NCI-H2029 treated with DMSO at 0.1 percent for 48 hours (cell line): ENCODE data around the gene ALPL.
"Not testable (repeated sequence)": the region's sequence is repeated elsewhere in the genome, so short reads cannot be mapped to it uniquely, and the experiment has no call there.

Experiments
- DNase-seq: peaks from one replicate; lab custom pipeline; 2025; lab: John Stamatoyannopoulos, UW

Gene ALPL

DNA sequence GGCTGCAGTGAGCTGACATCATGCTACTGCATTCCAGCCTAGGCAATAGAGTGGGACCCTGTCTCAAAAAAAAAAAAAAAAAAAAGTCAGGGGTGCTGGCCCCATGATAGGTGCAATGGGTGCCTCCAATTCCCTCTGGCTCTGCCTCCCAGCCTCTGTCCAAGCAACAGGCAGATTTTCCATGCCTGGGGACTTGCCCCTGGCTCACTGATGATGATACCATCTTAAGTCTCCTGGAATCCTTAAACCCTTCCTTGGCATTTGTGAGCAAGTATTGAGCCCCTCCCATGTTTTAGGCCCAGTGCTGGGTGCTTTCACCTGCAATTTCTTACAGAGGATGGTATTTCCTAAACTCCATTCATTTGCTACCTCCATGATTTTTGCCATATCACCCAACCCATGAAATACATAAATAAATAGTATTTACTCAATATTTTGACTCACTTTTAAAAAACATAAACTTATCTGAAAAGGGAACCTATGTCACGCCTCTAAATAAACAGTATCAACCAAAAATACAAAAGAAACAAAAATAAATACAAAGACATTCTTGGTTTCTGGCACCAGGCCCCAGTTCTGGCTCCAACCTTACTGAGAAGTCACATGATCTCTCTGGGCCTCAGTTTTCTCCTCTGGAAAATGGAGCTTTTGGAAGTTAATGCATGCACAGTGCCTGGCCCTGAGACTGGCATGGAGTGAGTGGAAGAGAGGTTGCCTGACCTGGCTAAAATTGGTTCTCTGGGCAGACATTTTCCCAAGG, 1.5 kb upstream of the ALPL start:
- DNase-seq, result no peak

DNA sequence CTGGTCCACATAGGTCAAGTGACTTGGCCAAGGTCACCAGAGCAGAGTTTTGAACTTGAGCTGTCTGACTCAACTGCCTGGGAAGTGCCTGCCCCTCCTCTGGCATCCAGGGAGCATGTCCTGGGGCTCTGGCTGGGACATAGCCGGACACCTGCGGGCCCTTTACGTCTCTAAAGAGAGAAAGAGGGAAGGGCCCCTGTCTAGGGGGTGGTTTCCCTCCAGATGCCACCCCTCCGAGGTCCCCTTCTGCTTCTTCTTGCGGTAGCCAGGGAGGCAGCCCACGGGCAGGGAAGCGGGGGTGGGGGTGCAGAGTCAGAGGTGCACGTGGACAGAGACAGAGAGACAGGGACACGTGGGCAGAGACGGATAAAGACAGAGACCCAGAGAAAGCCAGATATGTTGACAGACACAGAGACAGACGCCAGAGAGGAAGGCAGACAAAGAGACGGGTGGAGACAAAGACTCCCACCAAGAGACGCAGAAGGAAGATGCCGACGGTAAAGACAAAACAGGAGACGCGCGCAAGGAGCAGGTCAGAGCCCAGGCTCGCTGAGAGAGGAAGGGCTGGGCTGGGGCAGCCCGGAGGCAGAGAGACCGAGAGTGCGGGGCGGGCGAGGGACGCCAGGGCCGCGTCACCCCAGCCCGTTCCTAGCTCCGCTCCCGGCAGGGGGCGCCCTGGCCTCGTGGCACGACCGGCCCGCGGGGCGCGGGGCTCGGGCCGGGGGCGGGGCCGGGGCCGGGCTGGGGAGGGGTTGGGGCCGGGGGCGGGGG, 458 bp upstream of the ALPL start:
- DNase-seq, result no peak

DNA sequence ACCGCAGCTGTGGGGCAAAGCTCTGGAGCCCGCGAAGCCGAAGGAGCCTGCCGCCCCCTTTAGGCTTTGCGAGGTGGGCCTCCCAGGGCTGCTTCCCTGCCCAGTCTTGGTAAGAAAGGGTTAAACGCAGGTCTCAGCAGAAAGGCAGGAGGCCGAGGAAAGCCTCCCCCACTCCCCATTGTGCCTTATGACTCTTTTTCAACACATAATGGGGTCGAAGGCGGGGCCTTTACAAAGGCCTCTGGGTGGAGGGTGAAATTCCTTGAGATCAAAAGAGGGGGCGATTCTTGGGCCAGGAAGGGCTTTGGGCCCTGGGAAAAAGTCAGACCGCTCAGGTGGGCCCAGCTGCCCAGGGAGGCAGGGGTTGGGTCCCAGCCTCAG, 880 bp downstream of the ALPL start:
- DNase-seq, result no peak

DNA sequence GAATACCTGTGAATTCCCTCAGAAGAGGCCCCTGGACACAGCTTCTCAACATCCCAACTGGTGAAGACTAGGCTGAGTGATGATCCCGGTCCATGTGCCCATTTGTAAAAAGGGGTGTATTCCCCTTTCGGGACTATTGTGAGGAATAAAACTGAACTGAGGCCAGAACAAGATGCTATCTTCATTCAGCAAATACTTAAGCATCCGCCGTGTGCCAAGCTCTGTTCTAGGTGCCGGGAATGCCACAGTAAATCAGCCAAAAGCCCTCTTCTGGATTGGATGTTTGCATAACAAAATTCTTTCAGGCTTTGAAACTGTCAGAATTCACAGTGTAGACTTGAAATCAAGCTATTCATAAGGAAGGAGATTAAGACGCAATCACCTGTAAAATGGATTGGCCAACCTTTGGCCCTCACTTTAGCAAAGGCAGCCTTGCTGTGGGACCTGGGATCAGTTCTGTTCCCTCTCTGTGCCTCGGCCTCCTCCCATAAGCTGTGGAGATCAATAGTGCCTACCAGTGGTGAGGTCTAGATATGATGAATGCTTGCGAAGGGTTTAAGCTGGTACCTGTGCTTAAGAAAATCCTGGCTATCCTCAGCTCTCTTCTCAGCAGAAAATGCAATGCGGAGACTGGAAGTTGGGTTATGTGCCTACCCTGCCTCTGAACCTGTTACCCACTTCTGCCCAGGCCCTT, 1.8 kb downstream of the ALPL start:
- DNase-seq, result no peak

DNA sequence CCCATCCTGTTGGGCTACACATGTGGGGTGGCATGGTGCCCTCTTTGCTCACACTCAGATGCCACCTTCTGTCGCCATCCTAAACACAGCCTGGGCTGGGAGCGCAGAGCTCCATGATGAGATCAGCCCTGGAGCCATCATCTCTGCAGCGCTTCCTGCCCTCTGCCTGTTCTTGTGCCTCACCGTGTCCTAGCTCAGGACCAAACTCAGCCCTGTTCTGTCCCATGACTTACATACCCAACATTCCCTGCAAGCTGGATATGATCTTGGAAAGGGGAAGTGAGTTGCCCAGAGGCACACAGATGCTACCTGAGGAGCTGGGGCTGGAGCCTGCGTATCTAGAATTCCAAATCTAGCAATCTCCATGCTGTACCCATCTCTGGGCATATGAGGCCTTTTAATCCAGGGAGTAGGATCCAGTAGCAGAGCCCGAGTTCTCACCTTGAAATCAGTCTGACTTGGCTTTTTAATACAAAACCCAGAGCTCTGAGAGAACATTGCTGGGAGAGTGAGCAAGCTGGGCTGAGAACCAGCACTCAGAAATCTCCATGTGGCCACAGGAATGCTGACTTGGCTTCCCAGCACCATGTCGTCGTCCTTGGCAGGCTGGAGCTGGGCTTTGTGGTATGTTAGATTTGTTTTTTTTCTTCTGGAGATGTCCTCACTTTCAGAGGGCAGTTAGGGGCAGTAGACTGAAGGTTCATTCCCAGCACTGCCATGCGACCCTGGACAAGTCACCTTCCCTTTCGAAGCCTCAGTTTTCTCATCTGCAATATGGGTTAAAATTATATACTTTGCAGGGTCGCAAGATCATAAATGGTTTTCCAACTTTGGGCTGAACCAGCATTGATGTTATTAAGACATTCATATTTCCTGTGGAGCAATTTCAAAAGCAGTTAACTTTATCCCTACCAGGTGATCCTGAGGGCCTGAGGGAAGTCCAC, 2.6 kb downstream of the ALPL start:
- no peak for DNase-seq

DNA sequence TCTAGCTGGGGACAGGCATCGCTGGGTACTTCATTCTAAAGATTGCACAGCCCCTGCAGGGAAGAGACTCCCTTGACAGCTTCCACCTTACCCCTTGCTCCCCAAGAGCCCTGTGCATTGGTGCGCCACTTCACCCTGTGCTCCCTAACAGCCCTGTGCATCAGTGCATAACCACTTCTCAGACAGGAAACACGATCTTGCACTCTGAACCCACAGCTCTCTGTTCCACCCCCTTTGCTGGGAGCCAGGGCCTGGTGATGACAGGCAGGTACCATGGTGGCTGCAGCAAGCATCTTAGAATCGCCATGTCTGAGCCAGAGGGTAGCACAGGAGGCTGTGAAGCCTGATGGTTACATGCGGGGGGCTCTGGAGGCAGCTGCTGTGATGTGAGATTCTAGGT, 5.0 kb downstream of the ALPL start:
- no peak for DNase-seq

DNA sequence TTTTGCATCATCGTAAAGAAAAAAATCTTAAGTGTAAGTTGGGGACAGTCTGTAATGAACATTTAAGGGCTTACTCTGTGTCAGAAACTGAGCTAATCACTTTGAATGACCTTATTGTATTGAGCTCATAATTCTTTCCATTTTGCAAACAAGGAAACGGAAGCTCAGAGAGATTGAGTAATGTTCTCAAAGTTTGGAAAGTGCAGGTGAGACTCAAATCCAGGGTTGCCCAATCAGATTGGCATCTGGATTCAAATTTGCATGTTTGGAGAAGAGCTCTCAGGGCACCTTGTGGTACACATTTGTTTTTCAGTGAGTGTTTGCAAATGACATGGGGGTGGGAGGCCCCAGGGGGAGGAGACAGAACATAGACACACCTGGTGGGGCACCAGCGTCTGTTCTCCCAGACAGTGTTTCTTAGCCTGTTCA, 8.0 kb downstream of the ALPL start:
- DNase-seq, result no peak

DNA sequence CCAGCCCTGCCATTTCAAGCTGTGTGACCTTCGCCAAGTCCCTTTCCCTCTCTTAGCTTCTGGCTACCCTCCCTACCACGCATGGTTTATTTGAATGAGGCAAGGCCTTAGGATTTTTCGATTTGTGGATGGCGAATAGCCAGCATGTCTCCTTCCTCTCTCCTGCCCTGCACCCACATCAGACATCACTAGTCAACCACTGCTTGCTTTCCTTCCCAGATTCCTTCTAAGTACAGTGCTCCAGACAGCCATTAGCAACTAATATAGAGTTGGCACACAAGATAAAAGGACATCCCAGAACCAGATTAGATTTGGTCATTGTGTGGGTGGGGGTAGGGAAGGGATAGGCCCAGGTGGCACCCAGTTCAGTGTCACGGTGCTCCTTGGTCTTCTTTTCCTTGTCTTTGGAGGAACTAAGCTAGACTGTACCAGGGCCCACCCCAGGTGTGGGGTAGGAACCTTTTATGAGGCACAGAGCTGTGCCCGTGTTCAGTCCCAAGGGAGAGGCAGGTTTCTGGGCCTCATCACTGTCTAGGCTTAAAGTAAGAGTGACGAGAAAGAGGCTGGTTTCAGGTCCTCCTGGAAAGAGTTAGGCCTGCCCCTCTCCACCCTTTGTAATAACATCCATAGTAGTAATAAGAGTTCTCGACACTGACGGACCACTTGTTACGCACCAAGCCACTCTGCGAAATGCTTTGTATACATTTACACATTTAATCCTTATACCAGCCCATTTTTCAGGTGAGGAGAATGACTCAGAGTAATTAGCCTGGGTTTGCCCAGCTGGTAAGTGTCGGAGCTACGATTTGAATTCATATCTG, 8.6 kb downstream of the ALPL start:
- DNase-seq, result no peak

DNA sequence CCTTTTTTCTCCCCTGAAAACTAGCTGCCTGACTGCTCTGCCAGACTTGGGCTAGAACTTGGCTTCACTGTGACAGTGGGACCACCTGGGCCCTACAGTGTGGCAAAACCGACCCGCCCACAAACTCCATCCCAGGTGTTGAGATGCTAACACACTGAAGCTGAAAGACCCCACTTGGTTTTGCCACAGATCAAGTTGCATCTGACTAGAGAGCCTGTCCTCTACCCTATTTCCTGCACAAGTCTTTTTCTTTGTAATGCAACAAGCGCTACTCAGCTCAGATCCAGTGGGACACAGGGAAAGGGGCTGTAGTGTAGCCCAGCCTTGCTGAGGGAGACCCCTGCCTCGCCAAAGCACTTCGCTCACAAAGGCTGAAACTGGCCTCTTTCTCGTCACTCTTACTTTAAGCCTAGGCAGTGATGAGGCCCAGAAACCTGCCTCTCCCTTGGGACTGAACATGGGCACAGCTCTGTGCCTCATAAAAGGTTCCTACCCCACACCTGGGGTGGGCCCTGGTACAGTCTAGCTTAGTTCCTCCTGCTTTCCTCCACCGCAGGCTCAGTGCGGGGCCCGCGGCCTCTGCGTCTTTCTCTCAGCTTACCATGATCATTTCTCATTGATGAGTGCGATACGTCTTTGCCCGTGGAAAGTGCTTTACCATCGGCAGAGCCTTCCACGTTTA, 9.7 kb downstream of the ALPL start:
- no peak for DNase-seq

DNA sequence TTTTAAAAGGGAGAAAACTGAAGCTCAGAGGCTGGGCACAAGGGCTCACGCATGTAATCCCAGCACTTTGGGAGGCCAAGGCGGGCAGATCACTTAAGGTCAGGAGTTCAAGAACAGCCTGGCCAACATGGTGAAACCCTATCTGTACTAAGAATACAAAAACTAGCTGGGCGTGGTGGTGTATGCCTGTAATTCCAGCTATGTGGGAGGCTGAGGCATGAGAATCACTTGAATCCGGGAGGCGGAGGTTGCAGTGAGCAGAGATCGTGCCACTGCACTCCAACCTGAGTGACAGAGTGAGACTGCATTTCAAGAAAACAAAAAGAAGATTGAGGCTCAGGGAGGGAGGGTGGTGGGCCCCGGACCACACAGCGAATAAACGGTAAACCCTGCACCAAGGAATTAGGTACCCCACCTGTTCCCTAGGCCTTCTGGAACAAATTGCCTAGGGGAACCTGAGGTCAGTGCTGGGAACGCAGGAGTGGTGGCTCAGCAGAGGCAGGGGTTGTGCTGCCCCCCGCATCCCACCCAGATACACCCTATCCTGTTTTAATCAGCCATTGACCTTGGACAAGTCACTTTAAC, 10.4 kb downstream of the ALPL start:
- not testable (repeated sequence) for DNase-seq

DNA sequence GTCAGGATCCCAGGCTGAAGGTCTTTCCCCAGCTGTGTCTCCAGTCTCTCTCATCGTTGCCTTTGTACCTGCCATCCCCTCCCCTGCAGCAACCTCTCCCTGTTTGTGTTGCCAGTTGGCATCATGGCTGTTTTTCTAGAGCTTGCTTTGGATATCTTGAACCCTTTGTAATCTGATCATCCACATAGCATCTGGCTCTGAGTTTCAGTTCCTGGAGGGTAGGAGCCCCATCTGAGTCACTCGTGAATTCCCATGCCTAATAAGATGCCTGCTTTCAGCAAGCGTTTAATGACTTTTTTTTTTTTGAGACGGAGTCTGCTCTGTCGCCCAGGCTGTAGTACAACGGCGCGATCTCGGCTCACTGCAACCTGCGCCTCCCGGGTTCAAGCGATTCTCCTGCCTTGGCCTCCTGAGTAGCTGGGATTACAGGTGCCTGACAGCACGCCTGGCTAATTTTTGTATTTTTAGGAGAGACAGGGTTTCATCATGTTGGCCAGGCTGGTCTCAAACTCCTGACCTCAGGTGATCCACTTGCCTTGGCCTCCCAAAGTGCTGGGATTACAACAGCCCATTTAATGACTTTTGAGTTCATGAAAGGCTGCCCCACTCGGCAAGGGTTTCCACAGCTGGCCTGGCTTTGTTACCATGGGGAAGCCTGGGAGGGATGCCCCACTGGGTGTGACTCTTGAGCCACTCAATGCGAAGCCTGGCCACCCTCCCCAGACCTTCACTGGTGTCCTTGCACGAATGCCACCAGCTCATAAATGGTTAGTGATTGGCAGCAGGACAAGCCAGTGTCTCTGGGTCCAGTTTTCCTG, 11.9 kb downstream of the ALPL start:
- peak; percentile 23 for DNase-seq

DNA sequence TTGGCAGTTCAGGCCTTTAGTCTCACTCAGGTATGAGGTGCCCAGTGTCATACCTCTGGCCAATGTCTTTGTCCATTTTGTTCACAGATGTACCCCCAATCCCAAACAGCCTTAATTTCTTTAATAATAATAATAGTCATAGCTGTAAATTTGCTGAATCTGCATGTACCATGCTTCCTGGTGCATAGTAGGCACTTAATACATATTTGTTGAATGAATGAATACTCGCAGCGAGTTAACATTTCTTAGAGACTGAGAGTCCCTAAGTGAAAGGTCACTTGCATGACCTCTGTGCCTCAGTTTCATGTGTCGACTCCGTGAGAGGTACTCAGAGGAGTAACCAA, 12.5 kb downstream of the ALPL start:
- no peak for DNase-seq

DNA sequence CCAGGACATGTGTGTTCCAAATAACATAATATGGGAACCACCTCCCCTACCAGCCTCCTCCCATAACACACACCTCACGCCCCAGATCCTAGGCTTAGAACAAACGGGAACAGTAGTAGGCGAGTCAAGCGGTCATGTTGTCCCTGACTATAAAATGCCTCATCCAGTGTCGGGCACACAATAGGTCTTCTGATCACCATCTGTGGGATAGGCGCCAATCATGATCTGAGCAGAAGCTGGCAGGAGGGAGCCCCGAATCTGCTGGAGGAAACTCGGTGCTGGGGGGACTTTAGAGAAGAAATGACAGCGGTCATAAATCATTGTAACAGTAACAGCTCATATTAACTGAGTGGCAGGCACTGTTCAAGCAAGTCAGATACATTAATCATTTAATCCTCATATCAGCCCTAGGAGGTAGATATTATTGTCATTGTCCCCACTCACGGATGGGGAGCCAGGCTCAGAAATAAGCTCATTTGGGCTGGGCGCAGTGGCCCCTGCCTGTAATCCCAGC, 13.4 kb downstream of the ALPL start:
- no peak for DNase-seq

DNA sequence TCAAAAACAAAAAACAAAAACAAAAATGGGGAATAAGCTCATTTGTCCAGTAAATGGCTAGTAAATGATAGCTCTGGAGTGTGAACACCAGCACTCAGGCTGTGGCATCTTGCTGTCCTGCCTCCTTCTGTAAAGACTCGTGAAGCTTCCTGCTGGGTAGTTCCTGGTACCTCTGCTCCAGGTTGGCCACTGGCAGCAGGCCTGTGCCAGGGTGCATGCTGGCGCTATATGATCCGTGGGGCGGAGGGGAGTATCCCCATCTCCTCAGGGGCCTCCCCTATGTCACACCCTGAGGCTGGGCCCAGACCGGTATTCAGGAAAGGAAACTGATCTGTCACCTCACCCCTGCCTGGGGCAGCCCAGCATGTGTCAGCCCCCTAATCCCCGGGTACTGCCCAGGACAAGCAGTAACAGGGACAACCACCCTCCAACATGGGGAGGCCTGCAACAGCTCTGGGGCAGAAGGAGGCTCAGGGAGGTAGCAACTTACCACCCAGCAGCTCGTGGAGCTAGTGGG, 14.1 kb downstream of the ALPL start:
- no peak for DNase-seq

DNA sequence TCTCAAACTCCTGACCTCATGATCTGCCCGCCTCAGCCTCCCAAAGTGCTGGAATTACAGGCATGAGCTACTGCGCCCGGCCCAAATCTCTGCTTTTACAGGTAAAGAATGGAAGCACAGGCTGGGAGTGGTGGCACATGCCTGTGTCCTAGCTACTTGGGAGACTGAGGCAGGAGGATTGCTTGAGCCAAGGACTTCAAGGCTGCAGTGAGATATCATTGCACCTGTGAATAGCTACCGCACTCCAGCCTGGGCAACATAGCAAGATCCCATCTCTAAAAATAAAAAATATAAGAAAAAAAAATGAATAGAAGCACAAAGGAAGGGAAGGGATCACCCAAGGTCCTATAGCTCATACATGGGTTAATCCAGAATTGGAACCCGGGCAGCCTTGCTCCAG, 15.0 kb downstream of the ALPL start:
- DNase-seq, result no peak

DNA sequence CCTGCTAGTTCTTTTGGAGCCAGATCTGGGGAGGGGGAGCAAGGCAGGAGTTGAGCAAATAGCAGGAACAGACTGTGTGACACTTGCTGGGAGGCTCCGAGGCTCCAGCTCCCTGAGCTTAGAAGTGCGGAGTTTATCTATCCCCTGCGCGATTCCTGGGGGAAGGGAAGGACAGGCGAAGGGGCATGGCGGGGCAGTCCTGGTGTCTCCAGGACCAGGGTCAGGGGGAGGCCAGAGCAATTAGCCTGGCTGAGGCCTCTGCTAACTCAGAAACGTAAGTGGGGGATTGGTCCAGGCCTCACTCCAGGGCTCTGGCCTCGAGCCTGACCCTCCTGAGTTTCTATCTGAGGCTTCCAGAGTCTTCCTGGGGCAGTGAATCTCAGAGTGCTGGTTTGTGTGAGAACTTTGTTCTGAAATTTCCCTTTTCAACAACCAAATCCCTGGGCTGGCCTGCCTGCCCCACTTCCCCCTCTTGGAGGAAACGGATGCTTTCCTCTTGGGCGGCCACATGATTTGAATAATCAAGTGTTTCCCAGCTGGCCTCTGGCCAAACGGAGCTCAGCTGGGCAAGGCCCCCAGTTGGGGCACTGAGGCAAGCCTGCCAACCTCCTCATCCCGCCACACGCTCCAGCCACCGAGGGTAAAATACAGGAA, 15.6 kb downstream of the ALPL start:
- no peak for DNase-seq

DNA sequence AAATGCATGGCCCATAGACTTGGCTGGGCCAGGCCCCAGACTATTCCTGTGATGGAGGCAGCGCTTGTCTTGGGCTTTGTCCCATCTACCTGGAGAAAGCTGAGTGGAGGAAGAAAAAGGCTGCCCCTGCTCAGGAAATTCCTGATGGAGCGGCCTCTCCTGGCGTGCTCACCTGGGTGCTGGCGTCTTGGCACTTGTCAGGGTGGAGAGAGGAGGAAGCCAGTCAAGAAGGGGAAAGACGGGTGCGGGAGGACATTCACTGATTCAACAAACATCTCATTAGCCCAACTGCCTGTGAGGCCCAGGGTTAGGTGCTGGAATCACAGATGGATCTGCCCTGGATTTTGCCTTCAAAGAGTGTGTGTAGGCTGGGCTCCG, 16.1 kb downstream of the ALPL start:
- DNase-seq, result no peak

DNA sequence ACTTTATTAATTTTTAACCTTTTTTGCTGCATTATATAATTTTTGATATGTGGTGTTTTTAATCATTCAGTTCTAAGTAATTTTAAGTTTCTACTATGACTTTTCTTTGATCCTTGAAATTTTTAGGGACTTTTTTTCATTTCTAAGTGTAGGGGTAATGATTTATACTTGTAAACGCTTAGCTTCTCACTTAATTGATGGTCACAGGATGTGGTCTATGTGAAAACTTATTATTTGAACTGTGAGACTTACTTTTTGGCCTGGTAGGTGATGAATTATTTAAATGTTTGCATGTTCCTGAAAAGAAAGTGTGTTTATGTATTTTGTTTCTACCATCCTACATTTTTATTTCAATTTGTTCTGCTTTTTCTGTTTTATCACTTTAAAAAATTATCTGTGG, 17.2 kb downstream of the ALPL start:
- no peak for DNase-seq
